ENCODE results near the gene GTPBP4.
"Not testable (repeated sequence)": the region's sequence is repeated elsewhere in the genome, so short reads cannot be mapped to it uniquely, and the experiment has no call there.

Gene GTPBP4

GRCh38 chr10:1061930-1062774, 73.9 kb downstream of the GTPBP4 start:
- DNase-seq: no peak

GRCh38 chr10:1063232-1063865, 75.1 kb downstream of the GTPBP4 start:
- no peak for DNase-seq

- no peak for DNase-seq
Observed at GRCh38 chr10:1064964-1065247, 76.7 kb downstream of the GTPBP4 start.

GRCh38 chr10:1066734-1067133, 78.5 kb downstream of the GTPBP4 start:
- DNase-seq: not testable (repeated sequence)

GRCh38 chr10:1068380-1069361, 80.4 kb downstream of the GTPBP4 start:
- no peak for DNase-seq
